HG03139 (cell line): ENCODE results near the gene ZNF536.

Experiments used
- ATAC-seq: cut with Tn5 transposase; IDR thresholded peaks from one replicate; pipeline ENCODE4 v1.9.1; 2021; ENCODE audit not compliant: unreplicated experiment

ZNF536 gene

DNA sequence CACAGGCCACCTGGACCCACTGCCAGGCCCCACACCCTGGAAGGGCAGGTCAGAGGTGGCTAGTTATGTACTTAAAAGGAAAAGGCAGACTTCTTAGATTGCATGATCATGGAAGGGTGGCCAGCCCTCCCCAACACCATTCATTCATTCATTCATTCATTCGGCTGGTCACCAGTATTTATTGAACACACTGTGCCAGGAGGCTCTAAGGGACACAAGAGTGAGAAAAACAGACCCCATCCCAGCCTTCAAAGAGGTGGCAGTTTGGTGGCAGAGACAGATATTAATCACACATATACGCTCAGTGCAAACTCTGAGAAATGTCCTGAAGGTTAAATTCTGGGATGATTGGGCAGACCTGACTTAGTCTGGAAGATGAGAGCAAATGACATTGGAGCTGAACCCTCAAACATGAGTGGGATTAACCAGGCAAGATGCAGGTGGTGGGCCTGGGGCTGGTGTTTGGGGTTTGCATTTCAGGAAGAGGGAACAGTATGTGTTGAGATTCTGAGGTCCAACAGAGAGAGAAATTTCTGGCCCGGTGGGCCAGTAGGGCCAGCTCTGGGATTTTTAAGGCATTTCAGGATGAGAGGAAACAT, 147.5 kb downstream of the ZNF536 start:
- no peak for ATAC-seq

GRCh38 chr19:30520735-30521479, 148.7 kb downstream of the ZNF536 start:
- no peak for ATAC-seq

DNA sequence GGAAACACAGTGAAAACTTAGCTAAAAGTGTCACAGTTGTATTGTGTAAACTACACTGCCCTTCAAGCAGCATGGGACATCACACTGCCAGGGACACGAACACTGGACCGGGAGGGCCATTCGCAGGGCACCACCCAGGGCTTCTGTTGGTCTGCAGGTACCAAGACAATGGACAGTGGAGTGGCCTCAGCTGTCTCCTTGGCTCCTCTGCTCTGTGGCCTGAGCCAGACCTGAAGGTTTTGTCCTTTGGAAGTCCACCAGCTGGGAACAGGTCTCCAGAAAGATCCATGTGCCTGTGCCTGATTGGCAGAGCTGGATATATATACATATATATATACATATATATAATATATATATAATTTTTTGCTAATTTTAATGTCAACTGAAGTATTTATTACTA, 149.8 kb downstream of the ZNF536 start:
- no peak for ATAC-seq

DNA sequence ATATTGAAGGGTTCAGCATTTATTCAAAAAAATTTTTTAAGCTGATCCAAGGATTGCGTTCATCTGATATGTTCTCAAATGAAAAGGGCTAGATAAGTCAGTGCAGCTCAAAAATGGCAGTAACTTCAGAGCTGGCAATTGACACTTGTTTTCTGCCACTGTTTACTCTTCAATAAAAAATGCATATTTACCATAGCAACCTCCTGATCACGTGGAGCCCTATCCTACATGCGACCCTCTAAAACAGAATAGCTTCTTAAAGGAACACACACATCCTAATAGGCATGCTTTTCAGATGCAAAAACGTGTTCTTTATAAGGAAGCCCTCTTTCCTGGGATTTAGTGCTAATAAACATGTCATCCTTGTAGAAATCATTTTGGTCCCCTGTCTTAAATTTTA, 150.2 kb downstream of the ZNF536 start:
- ATAC-seq = no peak

GRCh38 chr19:30523791-30524190, 151.6 kb downstream of the ZNF536 start:
- no peak for ATAC-seq

- no peak for ATAC-seq
These were observed 153.2 kb downstream of the ZNF536 start for GRCh38 chr19:30525383-30525782.

DNA sequence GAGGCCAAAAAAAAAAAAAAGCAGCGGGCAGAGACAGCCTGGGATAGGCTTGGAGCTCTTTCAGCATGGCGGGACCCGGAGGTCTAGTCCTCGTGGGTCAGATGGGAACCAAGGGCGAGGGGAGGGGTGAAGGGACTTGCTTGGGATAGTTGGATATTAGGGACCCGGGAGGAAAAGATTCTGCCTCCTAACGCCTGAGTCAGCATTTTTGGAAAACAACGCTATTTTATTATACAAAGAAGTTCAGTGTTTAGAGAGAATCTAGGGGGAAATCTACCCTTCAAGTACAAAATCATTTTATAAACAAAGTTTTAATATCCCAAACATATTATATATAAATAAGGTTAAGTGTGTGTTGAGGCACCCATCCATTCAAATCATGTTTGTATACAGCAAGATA, 156.7 kb downstream of the ZNF536 start:
- ATAC-seq = no peak

DNA sequence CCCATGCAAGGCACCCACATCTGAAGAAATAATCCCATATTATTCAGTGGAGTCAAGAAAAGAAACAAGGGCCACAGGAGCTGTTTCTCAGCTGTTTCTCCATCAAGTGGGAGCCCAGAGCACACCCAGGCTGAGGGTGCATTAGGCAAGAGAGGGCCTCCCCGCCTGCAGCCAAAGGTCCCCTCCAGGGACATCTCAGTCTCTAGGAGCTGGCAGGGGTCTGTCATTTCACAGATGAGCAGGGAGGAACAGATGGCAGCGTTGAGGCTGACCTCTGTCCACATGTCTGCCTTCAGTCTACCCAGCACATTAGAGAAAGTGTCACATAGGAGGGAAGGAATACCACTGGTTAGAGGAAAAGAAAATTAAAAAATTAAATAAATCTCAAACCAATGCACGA, 157.7 kb downstream of the ZNF536 start:
- ATAC-seq = no peak

- ATAC-seq = no peak
These were observed 158.6 kb downstream of the ZNF536 start for GRCh38 chr19:30530751-30531150.

DNA sequence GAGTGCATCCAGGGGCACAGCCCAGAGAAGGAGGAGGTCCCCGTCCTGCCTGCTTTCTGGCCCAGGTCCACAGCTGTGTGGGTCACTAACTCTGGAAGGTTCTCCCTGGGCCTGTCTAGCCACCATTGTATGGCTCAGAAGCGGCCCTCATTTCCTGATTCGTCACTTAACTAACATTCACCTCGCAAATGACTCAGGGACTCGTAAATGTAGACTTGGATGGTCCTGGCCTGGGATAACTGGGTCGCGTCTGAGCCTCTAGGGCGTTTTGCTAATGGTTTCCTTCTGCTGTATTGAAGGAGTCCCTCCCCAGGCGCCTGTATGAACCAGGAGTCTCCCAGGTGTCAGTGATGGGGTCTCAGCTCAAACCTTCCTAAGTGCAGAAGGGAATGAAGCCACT, 162.8 kb downstream of the ZNF536 start:
- no peak for ATAC-seq

GRCh38 chr19:30536975-30537374, 164.8 kb downstream of the ZNF536 start:
- ATAC-seq = no peak

- no peak for ATAC-seq
These were observed 167.1 kb downstream of the ZNF536 start for GRCh38 chr19:30539315-30539714.

GRCh38 chr19:30539981-30540380, 167.8 kb downstream of the ZNF536 start:
- ATAC-seq = no peak

DNA sequence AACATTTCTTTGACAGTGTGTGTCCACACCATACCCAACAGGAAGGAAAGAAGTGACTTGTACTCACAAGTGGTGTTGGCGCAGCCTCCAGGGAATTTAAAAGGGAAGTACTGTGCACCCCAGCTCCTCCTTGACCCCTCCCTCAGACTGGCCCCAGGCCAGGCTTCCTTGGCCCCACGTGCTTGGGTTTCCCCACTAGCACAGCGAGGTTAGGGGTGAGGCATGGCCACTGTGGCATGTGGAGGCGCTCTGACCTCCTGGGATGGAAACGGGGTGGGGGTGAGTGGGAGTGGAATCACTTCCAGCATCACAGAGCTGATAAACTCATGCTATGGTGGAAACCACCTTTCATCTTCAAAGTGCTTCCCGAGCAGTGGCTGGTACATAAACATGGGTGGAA, 168.6 kb downstream of the ZNF536 start:
- ATAC-seq = no peak

DNA sequence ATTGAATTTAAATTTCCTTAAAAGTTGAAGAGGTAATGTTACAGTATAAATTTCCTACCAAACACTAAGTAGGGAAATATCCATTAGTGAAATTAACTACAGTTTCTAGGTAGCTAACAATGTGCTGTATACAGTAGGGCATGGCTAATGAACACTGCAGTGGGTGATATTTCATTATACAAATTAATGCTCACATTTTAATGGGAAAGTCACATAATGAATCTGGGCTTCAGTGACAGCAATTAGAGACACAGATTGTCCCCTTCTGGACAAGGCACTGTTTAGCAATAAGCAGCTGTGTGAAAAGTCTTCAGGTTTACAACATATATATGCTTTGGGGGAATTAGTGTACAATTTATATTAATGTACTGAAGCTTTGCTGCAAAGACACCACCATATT, 169.4 kb downstream of the ZNF536 start:
- ATAC-seq = no peak

- no peak for ATAC-seq
These were observed 171.2 kb downstream of the ZNF536 start for GRCh38 chr19:30543243-30543945.

- no peak for ATAC-seq
These were observed 173.6 kb downstream of the ZNF536 start for GRCh38 chr19:30545752-30546151.

GRCh38 chr19:30546332-30546731, 174.1 kb downstream of the ZNF536 start:
- no peak for ATAC-seq

DNA sequence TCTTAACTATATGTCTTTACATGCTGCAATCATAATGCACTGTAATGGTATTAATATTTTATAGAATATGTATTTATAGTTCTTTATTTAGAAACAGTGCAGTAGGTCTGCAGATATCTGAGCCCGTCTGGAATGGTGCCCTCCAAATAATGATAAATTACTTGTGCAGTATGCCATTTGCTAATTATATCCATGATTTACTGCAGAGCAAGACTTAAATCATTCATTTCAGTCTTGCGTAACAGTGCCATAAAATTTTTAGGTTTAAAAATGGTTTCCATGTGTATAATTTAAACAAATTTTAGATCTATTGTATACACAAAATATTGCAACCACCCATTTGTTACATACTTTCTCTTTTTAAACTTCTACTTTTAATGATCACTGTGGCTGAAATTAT, 175.1 kb downstream of the ZNF536 start:
- no peak for ATAC-seq

- no peak for ATAC-seq
These were observed 177.0 kb downstream of the ZNF536 start for GRCh38 chr19:30549151-30549550.

DNA sequence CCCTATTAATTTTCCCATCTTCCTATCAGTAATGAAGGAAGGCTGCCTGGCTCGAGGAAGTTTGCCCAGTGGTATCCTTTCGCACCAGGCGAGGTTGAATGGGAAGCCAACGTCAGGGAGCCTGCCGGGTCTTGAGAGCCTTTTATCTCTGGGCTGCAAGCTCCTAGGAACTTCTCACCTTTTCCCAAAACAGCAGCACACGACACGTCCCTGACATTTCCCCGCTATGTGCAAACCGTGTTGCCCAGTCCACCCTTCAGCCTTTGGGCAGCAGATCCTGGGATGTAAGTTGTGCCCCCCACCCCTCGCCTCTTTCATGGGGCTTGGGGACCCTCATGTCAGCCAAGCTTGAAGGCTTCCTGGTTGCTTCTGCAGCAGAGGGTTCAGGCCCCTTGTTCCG, 179.1 kb downstream of the ZNF536 start:
- no peak for ATAC-seq

GRCh38 chr19:30552593-30552992, 180.4 kb downstream of the ZNF536 start:
- ATAC-seq = no peak
